HepG2 (cell line): Measurements from ENCODE around the gene AFDN. TPM values are rescaled to one million over a fixed set of nuclear protein-coding genes. Genes with fewer than 3 reads are reported as not detected.

ENCODE experiments used
- ATAC-seq: fragments of 200-7000 bp; cut with Tn5 transposase; 3 replicates; pipeline ENCODE4 v1.9.1; 2020; ENCODE audit warnings: mild to moderate bottlenecking, moderate library complexity
- BruUV-seq: library from RNA; stranded (reverse); fragments of 400-500 nt; replicated peaks from 2 replicates; lab custom pipeline; 2021; lab: Mats Ljungman, UMichigan
- CTCF ChIA-PET: fragments of 300-600 bp; formaldehyde crosslinking; extraction: SDS; loops from one replicate; lab custom pipeline; 2021; ENCODE audit warnings: low total read pairs, inconsistent platforms, low intra/inter-chr PET ratio; lab: Yijun Ruan, JAX
- POLR2A ChIA-PET: fragments of 350-600 bp; sonication (Branson Sonifier 250); formaldehyde crosslinking; loops from one replicate; lab custom pipeline; 2020; ENCODE audit warnings: antibody characterized with exemption, inconsistent platforms; lab: Yijun Ruan, JAX
- DNase-seq: peaks from one replicate; pipeline ENCODE4 v3.0.0-alpha.2; 2015; ENCODE audit warnings: low spot score
- FAIRE-seq: peaks from 3 replicates; lab custom pipeline; 2011; peaks lifted over from hg19 to GRCh38; lab: Jason Lieb, UNC
- H2AFZ ChIP-seq: one replicate; pipeline ENCODE4 v1.6.1; 2011; ENCODE audit warnings: low read length, inconsistent platforms
- H3K27ac ChIP-seq: fragments of 300-600 bp; 3 replicates; pipeline ENCODE4 v1.8.0; 2011; ENCODE audit warnings: mixed run types, mild to moderate bottlenecking, mixed read lengths, low read length, inconsistent platforms; ENCODE audit not compliant: insufficient read depth; ENCODE audit errors: extremely low read length
- H3K27me3 ChIP-seq, 2 experiments: fragments of 200-600 bp in 1 of 2; 2 replicates in 1 of 2; 3 replicates in 1 of 2; pipeline versions ENCODE4 v1.6.0 to v1.8.0; 2011; ENCODE audit warnings: low read length in 2 of 2, mild to moderate bottlenecking in 2 of 2, moderate library complexity in 2 of 2, inconsistent platforms in 1 of 2; ENCODE audit not compliant: insufficient read depth in 2 of 2, control insufficient read depth in 1 of 2
- H3K36me3 ChIP-seq, 2 experiments: fragments of 200-600 bp in 1 of 2; replicated peaks in 1 of 2; 2 replicates in 1 of 2; 3 replicates in 1 of 2; pipeline versions ENCODE4 v1.5.1 to v1.8.0; 2011; ENCODE audit warnings: low read length in 2 of 2, inconsistent platforms in 1 of 2; ENCODE audit not compliant: insufficient read depth in 2 of 2, control insufficient read depth in 1 of 2
- H3K4me1 ChIP-seq: 2 replicates; pipeline ENCODE4 v1.5.1; 2012; ENCODE audit warnings: low read length, inconsistent platforms; ENCODE audit not compliant: insufficient read depth
- H3K4me2 ChIP-seq: 2 replicates; pipeline ENCODE4 v1.6.0; 2011; ENCODE audit warnings: low read depth, low read length, inconsistent platforms
- H3K4me3 ChIP-seq, 3 experiments: fragments of 200-600 bp in 1 of 3; sonication (generic), shearing (Covaris generic) in 1 of 3; replicated peaks in 1 of 3; 2 replicates each; pipeline ENCODE4 v1.5.1; 2011 to 2016; ENCODE audit warnings: low read length in 3 of 3, inconsistent platforms in 2 of 3, low read depth in 2 of 3, mild to moderate bottlenecking in 2 of 3, control low read depth in 1 of 3, mixed read lengths in 1 of 3; ENCODE audit not compliant: insufficient read depth in 1 of 3
- H3K79me2 ChIP-seq: one replicate; pipeline ENCODE4 v1.6.1; 2011; ENCODE audit warnings: low read length, inconsistent platforms; ENCODE audit not compliant: insufficient read depth
- H3K9ac ChIP-seq: 2 replicates; pipeline ENCODE4 v1.6.0; 2011; ENCODE audit warnings: mild to moderate bottlenecking, low read depth, low read length, inconsistent platforms; ENCODE audit not compliant: insufficient read depth
- H3K9me3 ChIP-seq: 2 replicates; pipeline ENCODE4 v1.5.1; 2012; ENCODE audit warnings: mild to moderate bottlenecking, low read length
- H4K20me1 ChIP-seq: 2 replicates; pipeline ENCODE4 v1.6.0; 2011; ENCODE audit warnings: inconsistent platforms, mild to moderate bottlenecking, low read length, moderate library complexity; ENCODE audit not compliant: insufficient read depth
- BCL3 ChIP-seq: sonication (generic); formaldehyde crosslinking; IDR thresholded peaks from 2 replicates; pipeline ENCODE4 v1.5.1; 2020; ENCODE audit warnings: mild to moderate bottlenecking, missing genetic modification reagents, moderate library complexity
- HNF4G ChIP-seq, 2 experiments: sonication (generic) in 1 of 2; formaldehyde crosslinking in 1 of 2; IDR thresholded peaks; 2 replicates each; pipeline versions ENCODE4 v1.4.0 to v1.6.1; 2011 to 2020; ENCODE audit warnings: borderline replicate concordance in 2 of 2, low read depth in 2 of 2, mild to moderate bottlenecking in 2 of 2, low read length in 1 of 2, missing genetic modification reagents in 1 of 2, moderate library complexity in 1 of 2
- HOXA5 ChIP-seq: sonication (generic); formaldehyde crosslinking; IDR thresholded peaks from 2 replicates; pipeline ENCODE4 v1.4.0; 2020; ENCODE audit warnings: missing genetic modification reagents
- MAF1 ChIP-seq: sonication (generic); formaldehyde crosslinking; IDR thresholded peaks from 2 replicates; pipeline ENCODE4 v1.5.0; 2020; ENCODE audit warnings: missing genetic modification reagents, borderline replicate concordance
- MAZ ChIP-seq, 2 experiments: sonication (generic) in 1 of 2; formaldehyde crosslinking in 1 of 2; IDR thresholded peaks; 2 replicates each; pipeline versions ENCODE4 v1.5.0 to v1.6.1; 2012 to 2020; ENCODE audit warnings: low read depth in 2 of 2, mild to moderate bottlenecking in 2 of 2, borderline replicate concordance in 1 of 2, improper control_type of control experiment in 1 of 2, low read length in 1 of 2, missing genetic modification reagents in 1 of 2, moderate library complexity in 1 of 2
- NFATC3 ChIP-seq: sonication (generic); formaldehyde crosslinking; IDR thresholded peaks from 2 replicates; pipeline ENCODE4 v1.5.1; 2020; ENCODE audit warnings: mild to moderate bottlenecking, missing genetic modification reagents
- RBM22 ChIP-seq: fragments of 200-400 bp; formaldehyde crosslinking; optimal IDR thresholded peaks from 2 replicates; pipeline ENCODE3; 2017; ENCODE audit warnings: mild to moderate bottlenecking, low read length, moderate library complexity
- SALL2 ChIP-seq: sonication (generic); formaldehyde crosslinking; IDR thresholded peaks from 2 replicates; pipeline ENCODE4 v1.8.1; 2023; ENCODE audit warnings: mild to moderate bottlenecking, missing genetic modification reagents, inconsistent platforms
- TAF1 ChIP-seq: sonication (generic); formaldehyde crosslinking; IDR thresholded peaks from 2 replicates; pipeline ENCODE4 v1.4.0; 2020; ENCODE audit warnings: missing genetic modification reagents
- TCF7L2 ChIP-seq: IDR thresholded peaks from 2 replicates; pipeline ENCODE4 v1.6.1; 2011; ENCODE audit warnings: mild to moderate bottlenecking, low read depth, low read length, moderate library complexity
- TOE1 ChIP-seq: sonication (generic); formaldehyde crosslinking; IDR thresholded peaks from 2 replicates; pipeline ENCODE4 v1.4.0; 2020; ENCODE audit warnings: mild to moderate bottlenecking, missing genetic modification reagents
- ZBTB26 ChIP-seq: IDR thresholded peaks from 2 replicates; pipeline ENCODE4 v1.6.1; 2016; ENCODE audit warnings: missing compliant biosample characterization, missing genetic modification reagents, borderline replicate concordance
- ZC3H13 ChIP-seq: sonication (generic); formaldehyde crosslinking; IDR thresholded peaks from 2 replicates; pipeline ENCODE4 v1.8.1; 2023; ENCODE audit warnings: mild to moderate bottlenecking, missing genetic modification reagents, moderate library complexity
- ZNF746 ChIP-seq: sonication (generic); formaldehyde crosslinking; IDR thresholded peaks from 2 replicates; pipeline ENCODE4 v1.8.0; 2022; ENCODE audit warnings: mild to moderate bottlenecking, missing genetic modification reagents
- ZNF777 ChIP-seq: sonication (generic); formaldehyde crosslinking; IDR thresholded peaks from 2 replicates; pipeline ENCODE4 v1.4.0; 2020; ENCODE audit warnings: missing genetic modification reagents
- ZSCAN29 ChIP-seq: sonication (generic); formaldehyde crosslinking; conservative IDR thresholded peaks from 2 replicates; pipeline ENCODE4 v1.4.0; 2020; ENCODE audit warnings: mild to moderate bottlenecking, missing genetic modification reagents
- WGBS: methylation state at CpG from one replicate; pipeline ENCODE4 v1.1.6; 2017; ENCODE audit warnings: low lambda C conversion rate; 5-methylcytosine and 5-hydroxymethylcytosine counted together
- in situ Hi-C: cut with HindIII; loops from 2 replicates; pipeline ENCODE4 v1.10.0; 2017; ENCODE audit warnings: low pct_unique_long_range_greater_than_20kb; ENCODE audit not compliant: extremely low pct_ligation_motif_present
- intact Hi-C: fragments of 100-400 bp; cut with micrococcal nuclease; formaldehyde crosslinking; loops from one replicate; pipeline ENCODE4 v1.10.0; 2022; ENCODE audit not compliant: unreplicated experiment
- polyA plus RNA-seq, 8 experiments: library from polyadenylated mRNA; depleted of rRNA in 3 of 8; stranded (reverse) in 7 of 8; unstranded in 1 of 8; fragments of >200 nt; fragmentation: Illumina TruSeq in 4 of 8; extraction: Trizol in 4 of 8; gene quantifications; 2 replicates each; pipeline versions ENCODE4 v1.2.1 to v1.2.3, GENCODE V29; 2011 to 2016; ENCODE audit warnings: low read depth in 4 of 8, missing spikeins in 1 of 8, mixed read lengths in 1 of 8; ENCODE audit not compliant: insufficient read depth in 1 of 8
- total RNA-seq, 5 experiments: library from RNA; depleted of rRNA; stranded (reverse); fragments of >200 nt; fragmentation: Illumina TruSeq; extraction: Trizol; gene quantifications; 2 replicates each; pipeline ENCODE4 v1.2.3, GENCODE V29; 2016; ENCODE audit warnings: low read depth in 1 of 5

Gene AFDN
- total and polyA plus RNA-seq, 2 of the 13 experiments (the other 11 are each of a cell fraction or from before 2014, with no cell fraction given): 136 to 151 TPM

GRCh38 chr6:167860550-167861226, 34.0 kb downstream of the AFDN start:
- Histone ChIP-seq H2AFZ (no peak overlapping the region), H3K27ac (no peak overlapping the region), H4K20me1 (peaks cover 74% of the 10 kb centered on the region), H3K79me2 (peaks cover 98% of the 10 kb centered on the region), H3K4me3 (no peak overlapping the region), H3K27me3 (no peaks in the 10 kb centered on the region), H3K4me1 (peaks cover 78% of the 10 kb centered on the region), H3K36me3 (peaks cover 2 to 10% of the 10 kb centered on the region in 2 experiments; a peak in 3 of 5 replicates), H3K4me2 (no peak overlapping the region), H3K9me3 (no peaks in the 10 kb centered on the region), H3K9ac (no peak overlapping the region)
- DNase-seq: no peak
- intact Hi-C loops: no loop called here
- TF ChIP-seq SALL2 (CRISPR knock-in tag): 0 out of 2 replicates have a peak, but pooled peaks have one; percentile 36
- TF ChIP-seq RBM22: peak; percentile 91
- no peak for TF ChIP-seq ZNF746
- no TSS peak for BruUV-seq
- ChIA-PET CTCF (no interaction called here), POLR2A (no interaction called here)
- WGBS: 92% methylated on average over 4 of the region's 4 CpGs
- no peak for FAIRE-seq
- in situ Hi-C loops: no loop called here
- no peak for ATAC-seq

GRCh38 chr6:167861424-167861823, 34.7 kb downstream of the AFDN start:
- no peaks in the 10 kb centered on the region for H3K9me3 ChIP-seq
- no peak overlapping the region for H3K27ac ChIP-seq
- in situ Hi-C loops (no loop called here), intact Hi-C loops (no loop called here)
- peaks cover 98% of the 10 kb centered on the region for H3K79me2 ChIP-seq
- CTCF ChIA-PET: no interaction called here
- peaks cover 2 to 14% of the 10 kb centered on the region in 2 experiments; a peak in 3 of 5 replicates for H3K36me3 ChIP-seq
- H2AFZ ChIP-seq: no peak overlapping the region
- BruUV-seq: no TSS peak
- no peak overlapping the region for H3K9ac ChIP-seq
- no peak for ATAC-seq
- H3K27me3 ChIP-seq: no peaks in the 10 kb centered on the region
- FAIRE-seq: no peak
- no peak for DNase-seq
- H3K4me1 ChIP-seq: peaks cover 71% of the 10 kb centered on the region
- peaks cover 68% of the 10 kb centered on the region for H4K20me1 ChIP-seq
- POLR2A ChIA-PET: no interaction called here
- no peak overlapping the region for H3K4me3 ChIP-seq
- no peak overlapping the region for H3K4me2 ChIP-seq
- TF ChIP-seq HNF4G (IDR thresholded peaks at IDR 0.05; ENCODE audit: borderline replicate concordance, low read depth, low read length) (no peak), HNF4G (CRISPR knock-in tag; IDR thresholded peaks at IDR 0.05; ENCODE audit: borderline replicate concordance, low read depth) (no peak), TAF1 (CRISPR knock-in tag) (no peak), ZSCAN29 (CRISPR knock-in tag) (no peak), HOXA5 (CRISPR knock-in tag) (no peak), ZBTB26 (no peak), ZNF777 (no peak), TCF7L2 (no peak), TOE1 (CRISPR knock-in tag) (no peak), ZC3H13 (CRISPR knock-in tag) (no peak), ZNF746 (no peak), MAF1 (CRISPR knock-in tag) (no peak), BCL3 (CRISPR knock-in tag) (no peak), MAZ (IDR thresholded peaks at IDR 0.05; ENCODE audit: borderline replicate concordance, low read depth, low read length) (no peak), MAZ (CRISPR knock-in tag; IDR thresholded peaks at IDR 0.05; ENCODE audit: low read depth) (no peak), NFATC3 (no peak)
